Measurements from ENCODE around the gene EEF1AKMT3. TPM values are rescaled to one million over a fixed set of nuclear protein-coding genes. Genes with fewer than 3 reads are reported as not detected.

EEF1AKMT3 gene
- total RNA-seq, 1 donor from 2014 or later, result 7.3 TPM

GRCh38 chr12:57793920-57794319 is 21.5 kb downstream of the EEF1AKMT3 start:
- no peak for TF ChIP-seq CTCF (IDR thresholded peaks at IDR 0.05; ENCODE audit: insufficient read depth, low read length, poor library complexity, severe bottlenecking)

GRCh38 chr12:57795354-57795753 is 22.9 kb downstream of the EEF1AKMT3 start:
- no peak overlapping the region for H3K4me3 ChIP-seq (ENCODE audit: low read depth, low read length)
- no peak for TF ChIP-seq CTCF (IDR thresholded peaks at IDR 0.05; ENCODE audit: insufficient read depth, low read length, poor library complexity, severe bottlenecking)
- H3K36me3 ChIP-seq (ENCODE audit: control insufficient read depth, insufficient read depth, low read length), result no peaks in the 10 kb centered on the region
- H3K27me3 ChIP-seq (ENCODE audit: control insufficient read depth, insufficient read depth, low read length), result no peaks in the 10 kb centered on the region
- DNase-seq (ENCODE audit: low read depth), result no peak

More at GRCh38 chr12:57793920-57794319, 21.5 kb downstream of the EEF1AKMT3 start:
- no peaks in the 10 kb centered on the region for H3K36me3 ChIP-seq (ENCODE audit: control insufficient read depth, insufficient read depth, low read length)
- H3K27me3 ChIP-seq (ENCODE audit: control insufficient read depth, insufficient read depth, low read length), result no peaks in the 10 kb centered on the region
- no peak for DNase-seq (ENCODE audit: low read depth)
- no peak overlapping the region for H3K4me3 ChIP-seq (ENCODE audit: low read depth, low read length)

- no peak for TF ChIP-seq CTCF (IDR thresholded peaks at IDR 0.05; ENCODE audit: insufficient read depth, low read length, poor library complexity, severe bottlenecking)
- H3K27me3 ChIP-seq (ENCODE audit: control insufficient read depth, insufficient read depth, low read length), result no peaks in the 10 kb centered on the region
- no peak for DNase-seq (ENCODE audit: low read depth)
- H3K36me3 ChIP-seq (ENCODE audit: control insufficient read depth, insufficient read depth, low read length), result no peaks in the 10 kb centered on the region
- no peak overlapping the region for H3K4me3 ChIP-seq (ENCODE audit: low read depth, low read length)
Observed at GRCh38 chr12:57796996-57797395, 24.6 kb downstream of the EEF1AKMT3 start.

- no peak for TF ChIP-seq CTCF (IDR thresholded peaks at IDR 0.05; ENCODE audit: insufficient read depth, low read length, poor library complexity, severe bottlenecking)
- no peaks in the 10 kb centered on the region for H3K27me3 ChIP-seq (ENCODE audit: control insufficient read depth, insufficient read depth, low read length)
- H3K36me3 ChIP-seq (ENCODE audit: control insufficient read depth, insufficient read depth, low read length), result no peaks in the 10 kb centered on the region
- DNase-seq (ENCODE audit: low read depth), result no peak
- no peak overlapping the region for H3K4me3 ChIP-seq (ENCODE audit: low read depth, low read length)
Observed at GRCh38 chr12:57797933-57798332, 25.5 kb downstream of the EEF1AKMT3 start.

GRCh38 chr12:57800965-57801364 is 28.6 kb downstream of the EEF1AKMT3 start:
- Histone ChIP-seq H3K4me3 (ENCODE audit: low read depth, low read length) (no peak overlapping the region), H3K36me3 (ENCODE audit: control insufficient read depth, insufficient read depth, low read length) (no peaks in the 10 kb centered on the region), H3K27me3 (ENCODE audit: control insufficient read depth, insufficient read depth, low read length) (no peaks in the 10 kb centered on the region)
- no peak for DNase-seq (ENCODE audit: low read depth)
- no peak for TF ChIP-seq CTCF (IDR thresholded peaks at IDR 0.05; ENCODE audit: insufficient read depth, low read length, poor library complexity, severe bottlenecking)

GRCh38 chr12:57802607-57803006 is 30.2 kb downstream of the EEF1AKMT3 start:
- Histone ChIP-seq H3K4me3 (ENCODE audit: low read depth, low read length) (no peak overlapping the region), H3K36me3 (ENCODE audit: control insufficient read depth, insufficient read depth, low read length) (no peaks in the 10 kb centered on the region), H3K27me3 (ENCODE audit: control insufficient read depth, insufficient read depth, low read length) (no peaks in the 10 kb centered on the region)
- DNase-seq (ENCODE audit: low read depth), result no peak
- TF ChIP-seq CTCF (IDR thresholded peaks at IDR 0.05; ENCODE audit: insufficient read depth, low read length, poor library complexity, severe bottlenecking), result no peak
